ENCODE results near the gene PMF1. TPM values are rescaled to one million over a fixed set of nuclear protein-coding genes. Genes with fewer than 3 reads are reported as not detected.

PMF1 gene
- total and polyA plus RNA-seq, 2 of the 13 experiments (the other 11 are each of a cell fraction or from before 2014, with no cell fraction given) = 72.5 to 89.0 TPM

DNA sequence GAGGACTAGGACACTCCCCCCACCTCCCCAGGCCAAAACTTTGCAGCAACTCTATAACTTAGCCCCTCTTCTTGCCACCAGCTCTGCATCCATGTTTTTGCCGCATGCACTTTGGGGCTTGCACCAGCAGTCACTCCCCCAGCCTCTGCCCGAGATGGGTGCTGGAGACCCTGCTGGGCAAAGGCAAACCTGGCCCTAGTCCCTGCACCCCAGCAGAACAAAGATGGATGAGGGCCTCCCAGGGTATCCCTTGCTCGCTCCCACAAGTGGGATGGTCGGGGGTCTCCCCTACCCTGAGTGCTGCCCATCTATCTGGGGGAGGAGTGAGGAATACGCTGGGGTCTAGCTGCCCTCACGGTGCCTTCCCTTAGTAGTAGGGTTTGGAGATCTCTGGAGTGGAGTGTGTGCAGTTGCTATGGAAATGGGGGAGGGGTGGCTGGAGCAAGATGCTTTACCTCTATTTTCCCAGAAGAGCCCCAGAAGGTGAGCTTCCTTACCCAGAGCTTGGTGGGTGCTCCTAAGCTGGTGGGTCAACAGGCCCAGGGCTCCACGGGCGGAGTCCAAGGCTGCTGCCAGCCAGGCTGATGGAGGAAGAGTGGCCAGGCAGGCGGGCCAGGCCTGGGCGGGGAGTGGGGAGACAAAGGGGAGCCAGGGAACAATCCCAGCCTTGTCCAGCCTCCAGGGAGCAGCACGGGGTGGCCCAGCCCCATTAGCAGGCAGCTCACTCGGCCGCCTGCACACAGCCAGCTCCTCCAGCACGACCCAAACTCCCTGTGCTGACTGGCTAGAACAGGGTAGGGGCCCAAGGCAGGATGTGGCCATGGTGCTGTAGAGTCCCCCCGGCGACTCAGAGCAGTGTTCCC, 34.9 kb downstream of the PMF1 start, which contains the start of gene PAQR6 (continued):
- TF ChIP-seq TAF15 (IDR thresholded peaks at IDR 0.05; ENCODE audit: low read depth, low read length, poor library complexity, severe bottlenecking) = no peak
- no peak for TF ChIP-seq SKI (IDR thresholded peaks at IDR 0.05; ENCODE audit: partially characterized antibody)
- no peak for TF ChIP-seq NFE2L2 (IDR thresholded peaks at IDR 0.05; ENCODE audit: low read length)
- no peak for TF ChIP-seq SOX13 (IDR thresholded peaks at IDR 0.05)
- peak in 1 of 2 experiments; percentile 65; a peak in 1 of 4 replicates for TF ChIP-seq SOX13 (CRISPR knock-in tag; conservative IDR thresholded peaks at IDR 0.05 in 1 of 2, IDR thresholded peaks at IDR 0.05 in 1 of 2)
- no peak for TF ChIP-seq ZKSCAN1 (IDR thresholded peaks at IDR 0.05; ENCODE audit: low read length)
- no peak for TF ChIP-seq ZNF777 (CRISPR knock-in tag; IDR thresholded peaks at IDR 0.05)
- TF ChIP-seq PHB2 (IDR thresholded peaks at IDR 0.05; ENCODE audit: partially characterized antibody) = no peak
- peak; percentile 36; the same call in 1 of the 2 replicates for TF ChIP-seq GABPB1 (CRISPR knock-in tag; IDR thresholded peaks at IDR 0.05)
- no peak for TF ChIP-seq CBX2 (IDR thresholded peaks at IDR 0.05; ENCODE audit: low read depth, low read length)
- TF ChIP-seq CBX2 (CRISPR knock-in tag; IDR thresholded peaks at IDR 0.05; ENCODE audit: low read depth) = no peak
- no peak for TF ChIP-seq NKX3-1 (CRISPR knock-in tag; IDR thresholded peaks at IDR 0.05)
- no peak for TF ChIP-seq ZNF34 (CRISPR knock-in tag; IDR thresholded peaks at IDR 0.05; ENCODE audit: borderline replicate concordance)
- peak; percentile 41; the same call in 1 of the 2 replicates for TF ChIP-seq BORCS8-MEF2B (CRISPR knock-in tag; IDR thresholded peaks at IDR 0.05)
- TF ChIP-seq GTF3A (CRISPR knock-in tag; conservative IDR thresholded peaks at IDR 0.05) = no peak
- TF ChIP-seq HNRNPL (IDR thresholded peaks at IDR 0.05; ENCODE audit: low read depth, low read length) = 0 out of 2 replicates have a peak, but pooled peaks have one; percentile 37
- no peak for TF ChIP-seq NCOA5 (CRISPR knock-in tag; IDR thresholded peaks at IDR 0.05)

Data from HepG2 (cell line).